Purkinje cell (primary cell): ENCODE results near the gene ASAH2B. TPM values are rescaled to one million over a fixed set of nuclear protein-coding genes. Genes with fewer than 3 reads are reported as not detected.

Experiments used
- polyA plus RNA-seq: library from polyadenylated mRNA; unstranded; fragments of >200 nt; fragmentation: Nextera tagmentation; gene quantifications from 2 replicates; pipeline ENCODE4 v1.2.1, GENCODE V29; 2014

The ASAH2B gene
- 8.2 and 10.8 TPM in 2 replicates for polyA plus RNA-seq

DNA sequence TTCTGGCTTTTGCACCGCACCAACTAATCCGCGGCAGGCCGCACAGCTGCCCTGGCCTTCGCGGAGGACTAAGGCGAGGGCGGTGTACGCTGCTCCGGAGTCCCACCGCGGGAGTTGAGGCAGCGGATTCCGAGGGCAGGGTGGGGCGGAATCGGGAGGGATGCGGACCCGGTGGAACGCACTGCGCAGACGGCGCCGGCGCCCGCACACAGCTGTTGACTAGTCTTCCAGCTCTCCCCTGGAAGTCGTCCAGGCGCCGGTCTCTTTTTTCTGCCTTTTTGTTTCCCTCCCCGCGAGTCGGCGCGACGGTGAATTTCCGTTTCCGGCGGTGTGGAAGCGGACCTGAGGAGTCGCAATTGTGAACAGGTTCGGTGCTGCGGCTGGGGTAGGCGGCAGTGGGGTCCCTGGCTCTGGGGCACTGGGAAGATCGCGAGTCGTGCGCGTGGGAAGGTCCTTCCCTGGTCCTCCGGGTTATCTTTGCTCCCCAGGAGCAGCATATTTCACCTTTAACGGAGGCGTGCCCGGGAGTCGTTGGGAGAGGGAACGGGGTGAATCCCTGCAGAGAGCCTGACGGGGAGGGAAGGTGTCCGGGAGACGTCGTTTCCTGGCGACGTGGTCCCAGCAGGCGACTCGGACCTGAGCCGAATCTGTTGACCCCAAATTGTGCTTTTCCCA is at the start of gene ASAH2B:
Gene ASAH2B (plus strand): TSS at position 319 of the 675 bp plus-strand sequence. CDS start 5,195 bp downstream, outside the sequence.

Other genes starting within 250 kb of the ASAH2B start
- gene SGMS1, start 116.0 kb upstream of the ASAH2B start, polyA plus RNA-seq = 32.8 and 34.9 TPM in 2 replicates
- gene A1CF, start 145.7 kb downstream of the ASAH2B start, polyA plus RNA-seq = 0.55 TPM in 1 of 2 replicates, not detected in the other